GM21825 (cell line): ENCODE measurements around the gene HOPX.
"Not testable (repeated sequence)": the region's sequence is repeated elsewhere in the genome, so short reads cannot be mapped to it uniquely, and the experiment has no call there.

Experiments
- ATAC-seq: cut with Tn5 transposase; IDR thresholded peaks from one replicate; pipeline ENCODE4 v1.9.1; 2021; ENCODE audit warnings: mild to moderate bottlenecking, moderate library complexity; ENCODE audit not compliant: unreplicated experiment

The HOPX gene

GRCh38 chr4:56681158-56681852 lies at the start of gene HOPX:
HOPX (minus strand) TSS chr4:56681296; CDS start chr4:56657816, 23,480 bp downstream.
- no peak for ATAC-seq

- ATAC-seq, result no peak
Observed at GRCh38 chr4:56730097-56730496, 49.0 kb upstream of the HOPX start.

- no peak for ATAC-seq
Observed at GRCh38 chr4:56728512-56728911, 47.4 kb upstream of the HOPX start.

- no peak for ATAC-seq
Observed at GRCh38 chr4:56727150-56727549, 46.1 kb upstream of the HOPX start.

GRCh38 chr4:56726593-56726992 lies 45.5 kb upstream of the HOPX start:
- ATAC-seq, result not testable (repeated sequence)

GRCh38 chr4:56723659-56724230 lies 42.6 kb upstream of the HOPX start:
- no peak for ATAC-seq

- no peak for ATAC-seq
Observed at GRCh38 chr4:56723201-56723605, 42.1 kb upstream of the HOPX start.

GRCh38 chr4:56708146-56708545 lies 27.1 kb upstream of the HOPX start:
- ATAC-seq, result no peak

GRCh38 chr4:56705966-56706365 lies 24.9 kb upstream of the HOPX start:
- no peak for ATAC-seq

- no peak for ATAC-seq
Observed at GRCh38 chr4:56705334-56705733, 24.2 kb upstream of the HOPX start.

GRCh38 chr4:56704089-56704871 lies 23.2 kb upstream of the HOPX start:
- no peak for ATAC-seq

GRCh38 chr4:56703378-56703777 lies 22.3 kb upstream of the HOPX start:
- no peak for ATAC-seq

GRCh38 chr4:56701644-56702043 lies 20.5 kb upstream of the HOPX start:
- ATAC-seq, result no peak

GRCh38 chr4:56701161-56701480 lies 20.0 kb upstream of the HOPX start:
- no peak for ATAC-seq

- ATAC-seq, result no peak
Observed at GRCh38 chr4:56699537-56700105, 18.5 kb upstream of the HOPX start.

- ATAC-seq, result no peak
Observed at GRCh38 chr4:56698329-56698728, 17.2 kb upstream of the HOPX start.

GRCh38 chr4:56696056-56696455 lies 15.0 kb upstream of the HOPX start:
- no peak for ATAC-seq

- ATAC-seq, result not testable (repeated sequence)
Observed at GRCh38 chr4:56693476-56693875, 12.4 kb upstream of the HOPX start.

- no peak for ATAC-seq
Observed at GRCh38 chr4:56692576-56692975, 11.5 kb upstream of the HOPX start.

- no peak for ATAC-seq
Observed at GRCh38 chr4:56691425-56691824, 10.3 kb upstream of the HOPX start.

GRCh38 chr4:56690393-56690792 lies 9.3 kb upstream of the HOPX start:
- no peak for ATAC-seq
